Glutamatergic neuron (in vitro differentiated cells): ENCODE results near the gene CNNM3. TPM values are rescaled to one million over a fixed set of nuclear protein-coding genes. Genes with fewer than 3 reads are reported as not detected.
A peak's percentile ranks its signal among the peaks of the same experiment; 100 is the strongest.

Source experiments
- DNase-seq: peaks from one replicate; pipeline ENCODE4 v3.0.0; 2022
- H3K27ac Mint-ChIP-seq: one replicate; pipeline ENCODE4 v1.8.0; 2020; ENCODE audit warnings: mild to moderate bottlenecking, mixed read lengths, inconsistent platforms; ENCODE audit not compliant: unreplicated experiment
- H3K27me3 Mint-ChIP-seq: one replicate; pipeline ENCODE4 v1.8.0; 2020; ENCODE audit warnings: mild to moderate bottlenecking, moderate library complexity, mixed read lengths, inconsistent platforms; ENCODE audit not compliant: unreplicated experiment
- H3K36me3 Mint-ChIP-seq: one replicate; pipeline ENCODE4 v1.8.0; 2020; ENCODE audit warnings: mild to moderate bottlenecking, mixed read lengths, inconsistent platforms; ENCODE audit not compliant: unreplicated experiment
- H3K4me1 Mint-ChIP-seq: one replicate; pipeline ENCODE4 v1.8.0; 2020; ENCODE audit warnings: mild to moderate bottlenecking, low read depth, mixed read lengths, inconsistent platforms; ENCODE audit not compliant: unreplicated experiment
- H3K4me3 Mint-ChIP-seq: one replicate; pipeline ENCODE4 v1.8.0; 2020; ENCODE audit warnings: mild to moderate bottlenecking, mixed read lengths, inconsistent platforms; ENCODE audit not compliant: unreplicated experiment
- H3K9me3 Mint-ChIP-seq: one replicate; pipeline ENCODE4 v1.8.0; 2020; ENCODE audit warnings: mild to moderate bottlenecking, moderate library complexity, mixed read lengths, inconsistent platforms; ENCODE audit not compliant: unreplicated experiment
- total RNA-seq: library from RNA; stranded (reverse); fragmentation: NEBNext Ultra II Directional; extraction: Animal tissue kit (Norgen Biotek cat#: 25700); gene quantifications from one replicate; pipeline ENCODE4 v1.2.1, GENCODE V29; 2021; ENCODE audit not compliant: unreplicated experiment
- TF ChIP-seq, protein P1 (sequence below): fragments of 200-600 bp; sonication (generic); IDR thresholded peaks from one replicate; pipeline ENCODE4 v1.5.0; 2021; ENCODE audit not compliant: partially characterized antibody, unreplicated experiment

CNNM3 gene
- total RNA-seq, 1 donor from 2014 or later, result 22.3 TPM

DNA sequence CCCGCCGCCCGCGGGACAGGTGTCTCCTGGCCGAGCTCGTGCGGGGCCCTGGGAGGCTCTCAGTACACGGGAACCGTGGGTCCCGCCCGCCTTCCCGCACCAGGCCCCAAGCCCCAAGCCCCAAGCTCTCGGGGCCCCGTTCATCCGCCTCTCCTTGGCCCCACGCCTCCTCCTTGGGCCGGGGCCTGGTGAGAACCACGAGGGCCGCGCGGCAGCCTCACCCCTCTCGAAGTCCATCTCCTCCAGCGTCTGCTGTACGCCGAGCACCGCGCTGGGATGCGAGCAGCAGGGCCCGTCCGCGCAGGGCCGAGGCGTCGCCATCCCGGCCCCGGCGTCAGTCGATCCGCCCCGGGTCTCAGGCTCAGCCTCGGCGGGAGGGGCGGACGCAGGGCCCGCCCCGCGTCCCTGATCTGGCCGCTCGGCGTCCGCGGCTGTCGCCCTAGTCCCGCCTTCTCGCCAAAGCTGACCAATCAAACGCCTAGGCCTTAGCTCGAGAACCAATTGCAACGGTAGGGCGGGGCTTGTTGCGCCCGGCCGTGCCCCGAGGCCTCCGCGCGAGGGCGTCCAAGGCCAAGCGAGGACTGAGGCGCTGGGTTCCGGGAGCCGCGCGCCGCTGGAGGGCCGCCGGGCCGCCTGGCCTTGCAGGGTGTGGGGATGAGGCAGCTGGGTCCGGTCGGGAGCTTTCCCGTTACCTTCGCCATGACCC, 41.8 kb downstream of the CNNM3 start, which contains the start of gene ANKRD39:
Gene ANKRD39 (minus strand): TSS at position 350 of the 706 bp plus-strand sequence. CDS start 29 bp downstream, at position 321.
- peak within 1 kb of the TSS; percentile 89 for H3K27ac Mint-ChIP-seq
- peaks cover 5% of the 10 kb centered on the region for H3K27me3 Mint-ChIP-seq
- peak within 1 kb of the TSS; percentile 97 for H3K4me3 Mint-ChIP-seq
- TF ChIP-seq, protein P1, sequence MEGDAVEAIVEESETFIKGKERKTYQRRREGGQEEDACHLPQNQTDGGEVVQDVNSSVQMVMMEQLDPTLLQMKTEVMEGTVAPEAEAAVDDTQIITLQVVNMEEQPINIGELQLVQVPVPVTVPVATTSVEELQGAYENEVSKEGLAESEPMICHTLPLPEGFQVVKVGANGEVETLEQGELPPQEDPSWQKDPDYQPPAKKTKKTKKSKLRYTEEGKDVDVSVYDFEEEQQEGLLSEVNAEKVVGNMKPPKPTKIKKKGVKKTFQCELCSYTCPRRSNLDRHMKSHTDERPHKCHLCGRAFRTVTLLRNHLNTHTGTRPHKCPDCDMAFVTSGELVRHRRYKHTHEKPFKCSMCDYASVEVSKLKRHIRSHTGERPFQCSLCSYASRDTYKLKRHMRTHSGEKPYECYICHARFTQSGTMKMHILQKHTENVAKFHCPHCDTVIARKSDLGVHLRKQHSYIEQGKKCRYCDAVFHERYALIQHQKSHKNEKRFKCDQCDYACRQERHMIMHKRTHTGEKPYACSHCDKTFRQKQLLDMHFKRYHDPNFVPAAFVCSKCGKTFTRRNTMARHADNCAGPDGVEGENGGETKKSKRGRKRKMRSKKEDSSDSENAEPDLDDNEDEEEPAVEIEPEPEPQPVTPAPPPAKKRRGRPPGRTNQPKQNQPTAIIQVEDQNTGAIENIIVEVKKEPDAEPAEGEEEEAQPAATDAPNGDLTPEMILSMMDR, result peak; percentile 45
- H3K4me1 Mint-ChIP-seq, result peaks cover 17% of the 10 kb centered on the region
- peaks cover 4% of the 10 kb centered on the region for H3K9me3 Mint-ChIP-seq
- peak; percentile 99 for DNase-seq
- H3K36me3 Mint-ChIP-seq, result no peaks in the 10 kb centered on the region

DNA sequence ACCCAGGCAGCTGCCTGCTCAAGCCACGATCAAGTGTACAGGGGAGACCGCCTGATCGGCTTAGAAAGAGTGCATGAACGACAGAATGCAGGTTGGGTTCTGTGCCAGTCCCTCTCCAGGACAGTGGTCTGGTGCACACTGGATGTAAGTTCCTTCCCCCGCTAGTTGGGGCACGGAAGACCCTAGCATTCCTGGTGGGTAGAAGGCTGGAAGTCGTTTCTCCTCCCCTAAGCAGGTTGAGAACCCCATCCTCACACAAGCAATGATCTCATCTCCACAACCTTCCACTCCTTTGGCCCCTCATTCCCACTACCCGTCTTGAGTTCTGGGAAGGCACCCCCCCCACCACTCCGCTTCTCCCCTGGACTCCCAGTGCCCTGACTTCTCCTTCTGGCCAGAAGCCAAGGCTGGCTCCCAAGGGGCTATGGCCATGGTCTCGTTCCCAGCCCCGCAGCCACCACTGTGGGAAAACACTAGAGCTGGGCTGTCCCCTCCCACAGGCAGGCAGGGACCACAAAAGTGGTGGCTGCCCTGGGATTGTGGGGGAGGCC, 43.1 kb downstream of the CNNM3 start:
- Mint-ChIP-seq H3K4me1 (peaks cover 18% of the 10 kb centered on the region), H3K4me3 (peak overlapping the region; percentile 74), H3K27ac (peak overlapping the region; percentile 72), H3K9me3 (peaks cover 5% of the 10 kb centered on the region), H3K36me3 (no peaks in the 10 kb centered on the region), H3K27me3 (peaks cover 7% of the 10 kb centered on the region)
- DNase-seq, result peak; percentile 71
- TF ChIP-seq, protein P1, result no peak

DNA sequence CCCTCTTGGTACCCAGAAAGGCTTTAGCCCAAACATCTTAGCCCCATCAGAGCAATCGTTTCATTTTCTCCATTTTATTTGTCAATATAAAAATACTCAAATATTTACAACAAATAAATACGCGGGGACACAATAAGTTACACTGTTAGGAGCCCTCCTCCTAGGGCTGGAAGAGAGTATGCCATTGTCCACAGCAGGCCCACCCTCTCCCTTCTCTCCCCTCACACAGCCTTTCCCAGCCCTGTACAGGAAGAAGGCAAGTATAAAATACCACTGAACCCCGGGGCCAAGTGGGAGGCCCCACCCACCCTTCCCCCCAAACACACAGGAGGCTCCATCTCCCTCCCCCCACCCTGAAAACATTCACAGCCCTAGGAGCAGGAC, 43.6 kb downstream of the CNNM3 start:
- peak overlapping the region; percentile 74 for H3K4me3 Mint-ChIP-seq
- no peak for DNase-seq
- no peaks in the 10 kb centered on the region for H3K36me3 Mint-ChIP-seq
- H3K9me3 Mint-ChIP-seq, result peaks cover 5% of the 10 kb centered on the region
- TF ChIP-seq, protein P1, result no peak
- peaks cover 7% of the 10 kb centered on the region for H3K27me3 Mint-ChIP-seq
- peaks cover 18% of the 10 kb centered on the region for H3K4me1 Mint-ChIP-seq
- peak overlapping the region; percentile 72 for H3K27ac Mint-ChIP-seq

DNA sequence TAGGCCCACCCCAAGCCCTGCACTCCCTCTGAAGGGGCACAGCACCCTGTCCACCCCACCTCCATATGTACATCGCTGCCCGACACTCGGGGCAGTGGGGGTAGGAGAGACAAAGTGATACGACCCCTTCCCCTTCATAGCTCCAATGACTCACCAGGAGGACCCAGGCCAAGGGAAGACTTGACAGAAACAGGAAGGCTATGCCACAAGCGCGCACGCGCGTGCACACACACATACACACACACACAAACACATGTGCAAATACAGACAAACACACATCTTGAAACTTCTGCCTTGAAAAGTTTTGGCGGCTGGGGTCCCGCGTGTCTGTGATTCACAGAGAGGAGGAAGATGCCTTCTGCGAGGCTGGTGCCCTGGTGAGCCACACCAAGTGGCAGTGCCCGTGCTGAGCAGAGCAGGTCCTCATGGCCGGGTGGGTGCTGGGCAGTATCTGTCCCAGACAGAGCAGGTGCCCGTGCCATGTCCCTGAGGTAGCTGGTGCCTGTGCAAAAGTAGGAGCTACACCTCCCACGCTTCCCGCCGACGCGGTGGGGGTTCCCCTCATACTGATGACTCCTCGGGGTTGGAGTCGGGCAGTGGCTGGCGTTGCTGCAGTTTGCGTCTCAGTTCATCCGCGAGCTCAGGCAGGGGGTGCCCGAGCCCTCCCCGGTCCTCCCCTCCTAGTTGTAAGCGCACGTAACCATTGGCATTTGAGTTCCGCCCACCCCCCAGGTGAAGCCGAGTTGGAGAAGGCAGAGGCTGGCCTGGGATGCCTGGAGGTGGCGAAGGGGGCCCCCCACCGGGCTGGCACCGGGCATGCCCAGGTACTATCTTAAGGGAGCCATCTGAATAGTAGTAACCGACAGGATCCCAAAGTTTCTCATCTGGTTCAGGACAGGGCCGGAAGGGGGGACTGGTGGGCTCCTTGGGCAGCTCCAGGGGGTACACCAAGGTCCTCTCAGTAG, 44.3 kb downstream of the CNNM3 start:
- Mint-ChIP-seq H3K27ac (peak overlapping the region; percentile 24), H3K9me3 (peaks cover 5% of the 10 kb centered on the region), H3K36me3 (no peaks in the 10 kb centered on the region), H3K4me3 (no peak overlapping the region), H3K4me1 (peaks cover 18% of the 10 kb centered on the region), H3K27me3 (peaks cover 7% of the 10 kb centered on the region)
- no peak for DNase-seq
- TF ChIP-seq, protein P1, result no peak
